ENCODE results near the gene DPEP2. TPM values are rescaled to one million over a fixed set of nuclear protein-coding genes. Genes with fewer than 3 reads are reported as not detected.

Gene DPEP2
- total RNA-seq, 1 experiment from 2014 or later = not detected

GRCh38 chr16:68003031-68003430 lies 3.7 kb upstream of the DPEP2 start:
- H3K79me2 ChIP-seq (ENCODE audit: insufficient read depth, low read length) = no peaks in the 10 kb centered on the region
- TF ChIP-seq ZBTB33 (IDR thresholded peaks at IDR 0.05; ENCODE audit: extremely low read depth, insufficient replicate concordance, low read length) (no peak), JUND (IDR thresholded peaks at IDR 0.05) (no peak), REST (IDR thresholded peaks at IDR 0.05; ENCODE audit: low read depth) (no peak), ZFX (IDR thresholded peaks at IDR 0.05) (no peak), CTCF (IDR thresholded peaks at IDR 0.05 in 2 of 3, conservative IDR thresholded peaks at IDR 0.05 in 1 of 3; ENCODE audit: borderline replicate concordance in 1 of 3, insufficient read depth in 1 of 3, low read depth in 2 of 3, low read length in 2 of 3) (no peak), ATF3 (IDR thresholded peaks at IDR 0.05) (no peak), CBX3 (IDR thresholded peaks at IDR 0.05; ENCODE audit: low read depth) (no peak), YY1 (IDR thresholded peaks at IDR 0.05; ENCODE audit: extremely low read depth, insufficient replicate concordance, low read depth, low read length) (no peak), SP1 (IDR thresholded peaks at IDR 0.05; ENCODE audit: low read depth) (no peak)
- POLR2A ChIA-PET = no interaction called here
- H3K9ac ChIP-seq (ENCODE audit: low read length) = no peak overlapping the region
- no peak overlapping the region for H3K27ac ChIP-seq (ENCODE audit: low read depth, low read length)
- H3K4me1 ChIP-seq (ENCODE audit: control insufficient read depth in 1 of 2, insufficient read depth in 2 of 2, low read length in 2 of 2) = no peaks in the 10 kb centered on the region
- H3K27me3 ChIP-seq (ENCODE audit: insufficient read depth, low read length) = no peaks in the 10 kb centered on the region
- no peak overlapping the region for H2AFZ ChIP-seq (ENCODE audit: low read depth, low read length, poor library complexity, severe bottlenecking)
- DNase-seq (ENCODE audit: low read depth, low spot score) = no peak
- no peak for ATAC-seq
- H3K4me3 ChIP-seq (replicated peaks in 1 of 2; ENCODE audit: low read depth in 1 of 2, low read length in 2 of 2) = no peak overlapping the region
- RAD21 ChIA-PET (ENCODE audit: low non-redundant PET in 1 of 2, low total read pairs in 2 of 2, uncharacterized antibody in 2 of 2, unreplicated experiment in 2 of 2) = no interaction called here
- no peaks in the 10 kb centered on the region for H3K36me3 ChIP-seq (ENCODE audit: control insufficient read depth in 1 of 2, insufficient read depth in 2 of 2, low read length in 2 of 2)
- no peaks in the 10 kb centered on the region for H3K9me3 ChIP-seq (ENCODE audit: control insufficient read depth in 1 of 2, insufficient read depth in 1 of 2, low read depth in 1 of 2, low read length in 2 of 2)
- H3K9me2 ChIP-seq (ENCODE audit: insufficient read depth) = no peaks in the 10 kb centered on the region
- no peak overlapping the region for H3K4me2 ChIP-seq (ENCODE audit: low read length)
- H4K20me1 ChIP-seq (ENCODE audit: insufficient read depth) = no peaks in the 10 kb centered on the region
- intact Hi-C loops (cut with micrococcal nuclease) = no loop called here
- BruUV-seq (replicated peaks) = no TSS peak
- CTCF ChIA-PET = interaction anchor here (1.1 kb wide), 1 partner anchor 38 kb away, joined by 5 read pairs; no protein-coding TSS in a partner anchor
